ENCODE results near the gene LGALS1. TPM values are rescaled to one million over a fixed set of nuclear protein-coding genes. Genes with fewer than 3 reads are reported as not detected.
A peak's percentile ranks its signal among the peaks of the same experiment; 100 is the strongest.

Gene LGALS1
- total RNA-seq, 2 donors from 2014 or later: 1,470 to 1,957 TPM

DNA sequence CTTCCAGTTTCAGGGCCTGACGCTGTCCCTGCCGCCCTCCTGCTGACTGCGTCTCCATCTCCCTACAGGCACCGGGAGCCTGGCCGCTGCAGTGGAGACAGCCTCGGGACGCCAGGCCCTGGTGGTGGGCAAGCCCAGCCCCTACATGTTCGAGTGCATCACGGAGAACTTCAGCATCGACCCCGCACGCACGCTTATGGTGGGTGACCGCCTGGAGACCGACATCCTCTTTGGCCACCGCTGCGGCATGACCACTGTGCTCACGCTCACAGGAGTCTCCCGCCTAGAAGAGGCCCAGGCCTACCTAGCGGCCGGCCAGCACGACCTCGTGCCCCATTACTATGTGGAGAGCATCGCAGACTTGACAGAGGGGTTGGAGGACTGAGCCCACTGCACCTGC is 9.9 kb upstream of the LGALS1 start:
- TF ChIP-seq, protein P1, sequence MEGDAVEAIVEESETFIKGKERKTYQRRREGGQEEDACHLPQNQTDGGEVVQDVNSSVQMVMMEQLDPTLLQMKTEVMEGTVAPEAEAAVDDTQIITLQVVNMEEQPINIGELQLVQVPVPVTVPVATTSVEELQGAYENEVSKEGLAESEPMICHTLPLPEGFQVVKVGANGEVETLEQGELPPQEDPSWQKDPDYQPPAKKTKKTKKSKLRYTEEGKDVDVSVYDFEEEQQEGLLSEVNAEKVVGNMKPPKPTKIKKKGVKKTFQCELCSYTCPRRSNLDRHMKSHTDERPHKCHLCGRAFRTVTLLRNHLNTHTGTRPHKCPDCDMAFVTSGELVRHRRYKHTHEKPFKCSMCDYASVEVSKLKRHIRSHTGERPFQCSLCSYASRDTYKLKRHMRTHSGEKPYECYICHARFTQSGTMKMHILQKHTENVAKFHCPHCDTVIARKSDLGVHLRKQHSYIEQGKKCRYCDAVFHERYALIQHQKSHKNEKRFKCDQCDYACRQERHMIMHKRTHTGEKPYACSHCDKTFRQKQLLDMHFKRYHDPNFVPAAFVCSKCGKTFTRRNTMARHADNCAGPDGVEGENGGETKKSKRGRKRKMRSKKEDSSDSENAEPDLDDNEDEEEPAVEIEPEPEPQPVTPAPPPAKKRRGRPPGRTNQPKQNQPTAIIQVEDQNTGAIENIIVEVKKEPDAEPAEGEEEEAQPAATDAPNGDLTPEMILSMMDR (IDR thresholded peaks at IDR 0.05): no peak

DNA sequence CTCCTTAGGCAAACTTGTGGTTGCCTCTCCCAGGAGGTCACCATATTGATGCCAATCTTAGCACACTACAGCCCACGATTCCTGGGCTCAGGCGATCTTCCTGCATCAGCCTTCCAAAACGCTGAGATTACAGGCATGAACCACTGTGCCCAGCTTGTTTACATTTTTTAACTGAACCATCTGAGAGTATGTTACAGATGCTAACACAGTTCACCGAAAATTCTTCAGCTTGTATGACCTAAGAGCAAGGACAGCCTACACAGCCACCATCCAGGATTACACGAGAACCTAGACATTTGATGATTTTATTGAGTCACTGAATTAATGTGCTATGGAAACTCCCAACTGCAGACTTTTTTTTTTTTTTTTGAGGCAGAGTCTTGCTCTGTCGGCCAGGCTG is 5.8 kb upstream of the LGALS1 start:
- no peak for DNase-seq (ENCODE audit: low spot score)
- Histone ChIP-seq H3K36me3 (no peaks in the 10 kb centered on the region), H3K27me3 (replicated peaks; ENCODE audit: insufficient read depth) (no peaks in the 10 kb centered on the region), H3K9me3 (no peaks in the 10 kb centered on the region), H3K4me1 (ENCODE audit: control insufficient read depth in 1 of 2, low read depth in 2 of 2) (peaks cover 9 to 10% of the 10 kb centered on the region in 2 donors), H3K27ac (no peak overlapping the region), H3K4me3 (no peak overlapping the region)
- ATAC-seq (ENCODE audit: insufficient number of reproducible peaks, low FRiP score, low read depth): no peak
- TF ChIP-seq, protein P1 (IDR thresholded peaks at IDR 0.05): no peak

More for the DNA sequence above, 9.9 kb upstream of the LGALS1 start:
- DNase-seq (ENCODE audit: low spot score) (no peak), ATAC-seq (ENCODE audit: insufficient number of reproducible peaks, low FRiP score, low read depth) (no peak)
- Histone ChIP-seq H3K27me3 (replicated peaks; ENCODE audit: insufficient read depth) (no peaks in the 10 kb centered on the region), H3K27ac (no peak overlapping the region), H3K9me3 (no peaks in the 10 kb centered on the region), H3K4me1 (ENCODE audit: control insufficient read depth in 1 of 2, low read depth in 2 of 2) (peaks cover 4 to 17% of the 10 kb centered on the region in 2 donors), H3K36me3 (no peaks in the 10 kb centered on the region), H3K4me3 (no peak overlapping the region)

DNA sequence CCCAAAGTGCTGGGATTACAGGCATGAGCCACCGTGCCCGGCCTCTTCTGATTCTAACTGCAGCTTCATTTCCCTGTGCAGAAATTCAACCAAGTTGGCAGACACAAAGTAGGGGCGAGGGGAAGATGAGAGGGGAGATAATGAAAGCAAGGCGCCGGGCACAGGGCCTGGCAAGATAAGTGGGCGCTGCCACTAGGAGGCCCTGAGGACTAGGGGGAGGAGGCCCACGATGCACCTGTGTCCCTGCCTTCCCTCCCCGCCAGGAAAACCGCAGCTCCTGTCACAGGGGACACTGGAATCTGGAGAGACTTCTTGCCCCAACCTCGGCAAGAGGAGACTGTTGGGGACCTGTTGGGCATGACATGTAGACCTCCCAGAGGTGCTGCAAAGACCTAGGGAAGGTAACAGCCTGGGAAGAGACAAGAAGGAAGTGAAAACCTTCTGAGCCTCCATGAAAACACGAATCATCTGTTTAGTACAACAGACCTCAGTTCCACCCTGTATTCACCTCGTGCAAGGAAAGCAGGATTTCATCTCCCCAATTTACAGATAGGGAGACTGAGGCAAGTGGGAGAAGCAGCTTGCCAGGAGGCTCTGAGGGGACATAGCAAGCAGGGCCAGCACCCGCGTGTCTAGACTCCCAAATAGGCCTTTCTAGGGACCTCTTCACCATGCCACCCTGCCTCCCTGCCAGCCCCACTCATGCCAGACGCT is 3.1 kb upstream of the LGALS1 start:
- Histone ChIP-seq H3K9me3 (no peaks in the 10 kb centered on the region), H3K4me1 (ENCODE audit: control insufficient read depth in 1 of 2, low read depth in 2 of 2) (peaks cover 10 to 12% of the 10 kb centered on the region in 2 donors), H3K27ac (peak overlapping the region; percentile 43 to 51), H3K36me3 (no peaks in the 10 kb centered on the region), H3K27me3 (replicated peaks; ENCODE audit: insufficient read depth) (no peaks in the 10 kb centered on the region), H3K4me3 (no peak overlapping the region)
- no peak for DNase-seq (ENCODE audit: low spot score)
- no peak for ATAC-seq (ENCODE audit: insufficient number of reproducible peaks, low FRiP score, low read depth)
- TF ChIP-seq, protein P1 (IDR thresholded peaks at IDR 0.05): no peak

DNA sequence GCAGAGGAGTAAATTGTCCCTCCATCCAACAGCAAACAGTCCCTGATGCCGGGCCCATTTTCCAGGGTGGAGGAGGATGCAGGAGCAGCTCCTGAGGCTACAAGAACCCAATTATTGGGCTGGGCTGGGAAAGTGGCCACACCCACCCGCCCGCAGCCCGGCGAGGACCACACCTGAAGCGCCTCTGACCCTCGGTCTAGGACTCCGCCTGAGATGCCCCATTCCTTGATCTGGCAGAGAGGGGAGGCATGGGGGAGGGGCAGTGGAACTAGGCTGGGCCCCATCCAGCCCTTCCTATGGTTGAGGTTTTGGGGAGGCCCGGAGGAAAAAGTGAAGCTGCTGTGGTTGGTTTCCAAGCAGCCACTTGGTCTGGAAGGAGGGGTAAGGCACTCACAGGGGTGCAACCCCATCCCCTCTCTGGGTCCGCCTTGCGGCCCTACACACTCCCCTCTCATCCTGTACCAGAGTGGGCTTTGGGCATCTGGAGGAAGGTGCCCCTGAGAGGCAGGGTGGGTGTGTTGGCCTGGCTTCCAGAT is 2.4 kb upstream of the LGALS1 start:
- Histone ChIP-seq H3K9me3 (no peaks in the 10 kb centered on the region), H3K4me1 (ENCODE audit: control insufficient read depth in 1 of 2, low read depth in 2 of 2) (peaks cover 16 to 18% of the 10 kb centered on the region in 2 donors), H3K36me3 (peaks cover 3% of the 10 kb centered on the region), H3K27me3 (replicated peaks; ENCODE audit: insufficient read depth) (no peaks in the 10 kb centered on the region), H3K4me3 (no peak overlapping the region), H3K27ac (peak overlapping the region; percentile 43 to 51)
- no peak for ATAC-seq (ENCODE audit: insufficient number of reproducible peaks, low FRiP score, low read depth)
- no peak for DNase-seq (ENCODE audit: low spot score)
- TF ChIP-seq, protein P1 (IDR thresholded peaks at IDR 0.05): no peak

DNA sequence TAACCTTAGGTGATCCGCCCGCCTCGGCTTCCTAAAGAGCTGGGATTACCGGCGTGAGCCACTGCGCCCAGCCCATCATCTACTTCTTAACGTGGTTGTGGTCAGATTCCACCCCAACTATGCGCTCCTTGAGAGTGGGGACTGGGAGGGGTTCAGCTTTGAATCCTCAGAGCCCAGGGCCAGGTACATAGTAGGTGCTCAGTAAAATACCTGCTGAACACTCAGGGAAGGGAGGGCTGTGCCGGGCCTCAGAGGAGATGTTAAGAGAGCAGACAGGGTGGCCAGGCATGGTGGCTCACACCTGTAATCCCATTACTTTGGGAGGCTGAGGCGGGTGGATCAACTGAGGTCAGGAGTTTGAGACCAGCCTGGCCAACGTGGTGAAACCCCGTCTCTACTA is 1.2 kb upstream of the LGALS1 start:
- Histone ChIP-seq H3K4me1 (ENCODE audit: control insufficient read depth in 1 of 2, low read depth in 2 of 2) (peaks cover 18 to 23% of the 10 kb centered on the region in 2 donors), H3K9me3 (no peaks in the 10 kb centered on the region), H3K27ac (peak overlapping the region; percentile 79 to 89), H3K36me3 (peaks cover 9% of the 10 kb centered on the region), H3K27me3 (replicated peaks; ENCODE audit: insufficient read depth) (no peaks in the 10 kb centered on the region), H3K4me3 (peak overlapping the region; percentile 89)
- no peak for ATAC-seq (ENCODE audit: insufficient number of reproducible peaks, low FRiP score, low read depth)
- DNase-seq (ENCODE audit: low spot score): no peak
- TF ChIP-seq, protein P1 (IDR thresholded peaks at IDR 0.05): no peak

All from thoracic aorta (tissue), 2 donors.